HepG2 (cell line): ENCODE measurements around the gene TK1. TPM values are rescaled to one million over a fixed set of nuclear protein-coding genes. Genes with fewer than 3 reads are reported as not detected.

Experiments used
- KIAA2018 ChIP-seq: sonication (generic); formaldehyde crosslinking; IDR thresholded peaks from 2 replicates; pipeline ENCODE4 v1.5.0; 2020; ENCODE audit warnings: mild to moderate bottlenecking, missing genetic modification reagents, borderline replicate concordance
- NFKB2 ChIP-seq: sonication (generic); formaldehyde crosslinking; IDR thresholded peaks from 2 replicates; pipeline ENCODE4 v1.4.0; 2020; ENCODE audit warnings: missing genetic modification reagents, borderline replicate concordance
- NR1H2 ChIP-seq: sonication (generic); formaldehyde crosslinking; IDR thresholded peaks from 2 replicates; pipeline ENCODE4 v1.8.1; 2022; ENCODE audit warnings: low read depth, missing genetic modification reagents, borderline replicate concordance
- SP4 ChIP-seq: sonication (generic); formaldehyde crosslinking; IDR thresholded peaks from 2 replicates; pipeline ENCODE4 v1.8.1; 2023; ENCODE audit warnings: mild to moderate bottlenecking, missing genetic modification reagents
- ZMYM4 ChIP-seq: sonication (generic); formaldehyde crosslinking; IDR thresholded peaks from 2 replicates; pipeline ENCODE4 v1.8.1; 2023; ENCODE audit warnings: mild to moderate bottlenecking, missing genetic modification reagents
- ZNF318 ChIP-seq: sonication (generic); formaldehyde crosslinking; IDR thresholded peaks from 2 replicates; pipeline ENCODE4 v1.4.0; 2020; ENCODE audit warnings: mild to moderate bottlenecking, missing genetic modification reagents
- ZNF629 ChIP-seq: sonication (generic); formaldehyde crosslinking; conservative IDR thresholded peaks from 2 replicates; pipeline ENCODE4 v1.5.0; 2020; ENCODE audit warnings: missing genetic modification reagents
- ZNF652 ChIP-seq: IDR thresholded peaks from 2 replicates; pipeline ENCODE4 v1.6.1; 2016; ENCODE audit warnings: low read depth, borderline replicate concordance
- ZNF782 ChIP-seq: sonication (generic); formaldehyde crosslinking; IDR thresholded peaks from 2 replicates; pipeline ENCODE4 v1.4.0; 2020; ENCODE audit warnings: missing genetic modification reagents, mild to moderate bottlenecking, borderline replicate concordance
- polyA plus RNA-seq, 8 experiments: library from polyadenylated mRNA; depleted of rRNA in 3 of 8; stranded (reverse) in 7 of 8; unstranded in 1 of 8; fragments of >200 nt; fragmentation: Illumina TruSeq in 4 of 8; extraction: Trizol in 4 of 8; gene quantifications; 2 replicates each; pipeline versions ENCODE4 v1.2.1 to v1.2.3, GENCODE V29; 2011 to 2016; ENCODE audit warnings: low read depth in 4 of 8, missing spikeins in 1 of 8, mixed read lengths in 1 of 8; ENCODE audit not compliant: insufficient read depth in 1 of 8
- total RNA-seq, 5 experiments: library from RNA; depleted of rRNA; stranded (reverse); fragments of >200 nt; fragmentation: Illumina TruSeq; extraction: Trizol; gene quantifications; 2 replicates each; pipeline ENCODE4 v1.2.3, GENCODE V29; 2016; ENCODE audit warnings: low read depth in 1 of 5

TK1 gene
- total and polyA plus RNA-seq, 2 of the 13 experiments (the other 11 are each of a cell fraction or from before 2014, with no cell fraction given), result 45.0 to 96.0 TPM

GRCh38 chr17:78186692-78187595, at the start of gene TK1, which contains the start of gene AFMID (continued):
- no peak for TF ChIP-seq KIAA2018 (CRISPR knock-in tag)
- no peak for TF ChIP-seq NR1H2 (CRISPR knock-in tag)
- peak; percentile 84 for TF ChIP-seq ZMYM4 (CRISPR knock-in tag)
- no peak for TF ChIP-seq ZNF652 (CRISPR knock-in tag)
- no peak for TF ChIP-seq ZNF782 (CRISPR knock-in tag)
- TF ChIP-seq NFKB2 (CRISPR knock-in tag), result peak; percentile 89; the same call in 1 of the 2 replicates
- TF ChIP-seq ZNF318 (CRISPR knock-in tag), result no peak
- TF ChIP-seq ZNF629, result no peak
- peak; percentile 99 for TF ChIP-seq SP4 (CRISPR knock-in tag)
